HepG2 (cell line): ENCODE data around the gene OR8B3. TPM values are rescaled to one million over a fixed set of nuclear protein-coding genes. Genes with fewer than 3 reads are reported as not detected.

ENCODE experiments used
- ATAC-seq: fragments of 200-7000 bp; cut with Tn5 transposase; 3 replicates; pipeline ENCODE4 v1.9.1; 2020; ENCODE audit warnings: mild to moderate bottlenecking, moderate library complexity
- BruUV-seq: library from RNA; stranded (reverse); fragments of 400-500 nt; replicated peaks from 2 replicates; lab custom pipeline; 2021; lab: Mats Ljungman, UMichigan
- CTCF ChIA-PET: fragments of 300-600 bp; formaldehyde crosslinking; extraction: SDS; loops from one replicate; lab custom pipeline; 2021; ENCODE audit warnings: low total read pairs, inconsistent platforms, low intra/inter-chr PET ratio; lab: Yijun Ruan, JAX
- POLR2A ChIA-PET: fragments of 350-600 bp; sonication (Branson Sonifier 250); formaldehyde crosslinking; loops from one replicate; lab custom pipeline; 2020; ENCODE audit warnings: antibody characterized with exemption, inconsistent platforms; lab: Yijun Ruan, JAX
- DNase-seq: peaks from one replicate; pipeline ENCODE4 v3.0.0-alpha.2; 2015; ENCODE audit warnings: low spot score
- FAIRE-seq: peaks from 3 replicates; lab custom pipeline; 2011; peaks lifted over from hg19 to GRCh38; lab: Jason Lieb, UNC
- H2AFZ ChIP-seq: one replicate; pipeline ENCODE4 v1.6.1; 2011; ENCODE audit warnings: low read length, inconsistent platforms
- H3K27ac ChIP-seq: fragments of 300-600 bp; 3 replicates; pipeline ENCODE4 v1.8.0; 2011; ENCODE audit warnings: mixed run types, mild to moderate bottlenecking, mixed read lengths, low read length, inconsistent platforms; ENCODE audit not compliant: insufficient read depth; ENCODE audit errors: extremely low read length
- H3K27me3 ChIP-seq, 2 experiments: fragments of 200-600 bp in 1 of 2; 2 replicates in 1 of 2; 3 replicates in 1 of 2; pipeline versions ENCODE4 v1.6.0 to v1.8.0; 2011; ENCODE audit warnings: low read length in 2 of 2, mild to moderate bottlenecking in 2 of 2, moderate library complexity in 2 of 2, inconsistent platforms in 1 of 2; ENCODE audit not compliant: insufficient read depth in 2 of 2, control insufficient read depth in 1 of 2
- H3K36me3 ChIP-seq, 2 experiments: fragments of 200-600 bp in 1 of 2; replicated peaks in 1 of 2; 2 replicates in 1 of 2; 3 replicates in 1 of 2; pipeline versions ENCODE4 v1.5.1 to v1.8.0; 2011; ENCODE audit warnings: low read length in 2 of 2, inconsistent platforms in 1 of 2; ENCODE audit not compliant: insufficient read depth in 2 of 2, control insufficient read depth in 1 of 2
- H3K4me1 ChIP-seq: 2 replicates; pipeline ENCODE4 v1.5.1; 2012; ENCODE audit warnings: low read length, inconsistent platforms; ENCODE audit not compliant: insufficient read depth
- H3K4me2 ChIP-seq: 2 replicates; pipeline ENCODE4 v1.6.0; 2011; ENCODE audit warnings: low read depth, low read length, inconsistent platforms
- H3K4me3 ChIP-seq, 3 experiments: fragments of 200-600 bp in 1 of 3; sonication (generic), shearing (Covaris generic) in 1 of 3; replicated peaks in 1 of 3; 2 replicates each; pipeline ENCODE4 v1.5.1; 2011 to 2016; ENCODE audit warnings: low read length in 3 of 3, inconsistent platforms in 2 of 3, low read depth in 2 of 3, mild to moderate bottlenecking in 2 of 3, control low read depth in 1 of 3, mixed read lengths in 1 of 3; ENCODE audit not compliant: insufficient read depth in 1 of 3
- H3K79me2 ChIP-seq: one replicate; pipeline ENCODE4 v1.6.1; 2011; ENCODE audit warnings: low read length, inconsistent platforms; ENCODE audit not compliant: insufficient read depth
- H3K9ac ChIP-seq: 2 replicates; pipeline ENCODE4 v1.6.0; 2011; ENCODE audit warnings: mild to moderate bottlenecking, low read depth, low read length, inconsistent platforms; ENCODE audit not compliant: insufficient read depth
- H3K9me3 ChIP-seq: 2 replicates; pipeline ENCODE4 v1.5.1; 2012; ENCODE audit warnings: mild to moderate bottlenecking, low read length
- H4K20me1 ChIP-seq: 2 replicates; pipeline ENCODE4 v1.6.0; 2011; ENCODE audit warnings: inconsistent platforms, mild to moderate bottlenecking, low read length, moderate library complexity; ENCODE audit not compliant: insufficient read depth
- CEBPB ChIP-seq: IDR thresholded peaks from 2 replicates; pipeline ENCODE4 v1.6.1; 2011; ENCODE audit warnings: low read depth, low read length, improper control_type of control experiment, borderline replicate concordance
- GTF3A ChIP-seq: sonication (generic); formaldehyde crosslinking; conservative IDR thresholded peaks from 2 replicates; pipeline ENCODE4 v1.4.0; 2020; ENCODE audit warnings: mild to moderate bottlenecking, missing genetic modification reagents
- LCORL ChIP-seq, 2 experiments: fragments of 450-650 bp in 1 of 2; sonication (generic) in 1 of 2; formaldehyde crosslinking in 1 of 2; IDR thresholded peaks; 2 replicates each; pipeline versions ENCODE4 v1.5.0 to v1.6.1; 2017 to 2020; ENCODE audit warnings: antibody characterized with exemption in 1 of 2, missing genetic modification reagents in 1 of 2
- MTA1 ChIP-seq: sonication (generic); formaldehyde crosslinking; IDR thresholded peaks from 2 replicates; pipeline ENCODE4 v1.4.0; 2020; ENCODE audit warnings: missing genetic modification reagents, mild to moderate bottlenecking, borderline replicate concordance
- MYNN ChIP-seq: sonication (generic); formaldehyde crosslinking; IDR thresholded peaks from 2 replicates; pipeline ENCODE4 v1.4.0; 2020; ENCODE audit warnings: mild to moderate bottlenecking, low read depth, missing genetic modification reagents
- SMAD3 ChIP-seq: sonication (generic); formaldehyde crosslinking; IDR thresholded peaks from 2 replicates; pipeline ENCODE4 v1.4.0; 2020; ENCODE audit warnings: missing genetic modification reagents
- XRCC5 ChIP-seq: fragments of 200-400 bp; formaldehyde crosslinking; optimal IDR thresholded peaks from 2 replicates; pipeline ENCODE3; 2017; ENCODE audit warnings: mild to moderate bottlenecking, low read length
- ZNF251 ChIP-seq: sonication (generic); formaldehyde crosslinking; IDR thresholded peaks from 2 replicates; pipeline ENCODE4 v1.9.0; 2021; ENCODE audit warnings: mild to moderate bottlenecking, missing genetic modification reagents
- ZNF317 ChIP-seq: sonication (generic); formaldehyde crosslinking; IDR thresholded peaks from 2 replicates; pipeline ENCODE4 v1.5.0; 2020; ENCODE audit warnings: mild to moderate bottlenecking, missing genetic modification reagents
- ZNF747 ChIP-seq: sonication (generic); formaldehyde crosslinking; IDR thresholded peaks from 2 replicates; pipeline ENCODE4 v1.8.1; 2023; ENCODE audit warnings: missing genetic modification reagents, mild to moderate bottlenecking, borderline replicate concordance
- ZNF749 ChIP-seq: sonication (generic); formaldehyde crosslinking; IDR thresholded peaks from 2 replicates; pipeline ENCODE4 v1.8.0; 2022; ENCODE audit warnings: mild to moderate bottlenecking, missing genetic modification reagents, moderate library complexity, borderline replicate concordance
- ZNF766 ChIP-seq: sonication (generic); formaldehyde crosslinking; IDR thresholded peaks from 2 replicates; pipeline ENCODE4 v1.5.0; 2020; ENCODE audit warnings: missing genetic modification reagents, borderline replicate concordance
- ZNF816 ChIP-seq: sonication (generic); formaldehyde crosslinking; IDR thresholded peaks from 2 replicates; pipeline ENCODE4 v1.8.0; 2022; ENCODE audit warnings: missing genetic modification reagents, mild to moderate bottlenecking, borderline replicate concordance
- WGBS: methylation state at CpG from one replicate; pipeline ENCODE4 v1.1.6; 2017; ENCODE audit warnings: low lambda C conversion rate; 5-methylcytosine and 5-hydroxymethylcytosine counted together
- in situ Hi-C: cut with HindIII; loops from 2 replicates; pipeline ENCODE4 v1.10.0; 2017; ENCODE audit warnings: low pct_unique_long_range_greater_than_20kb; ENCODE audit not compliant: extremely low pct_ligation_motif_present
- intact Hi-C: fragments of 100-400 bp; cut with micrococcal nuclease; formaldehyde crosslinking; loops from one replicate; pipeline ENCODE4 v1.10.0; 2022; ENCODE audit not compliant: unreplicated experiment
- polyA plus RNA-seq, 8 experiments: library from polyadenylated mRNA; depleted of rRNA in 3 of 8; stranded (reverse) in 7 of 8; unstranded in 1 of 8; fragments of >200 nt; fragmentation: Illumina TruSeq in 4 of 8; extraction: Trizol in 4 of 8; gene quantifications; 2 replicates each; pipeline versions ENCODE4 v1.2.1 to v1.2.3, GENCODE V29; 2011 to 2016; ENCODE audit warnings: low read depth in 4 of 8, missing spikeins in 1 of 8, mixed read lengths in 1 of 8; ENCODE audit not compliant: insufficient read depth in 1 of 8
- total RNA-seq, 5 experiments: library from RNA; depleted of rRNA; stranded (reverse); fragments of >200 nt; fragmentation: Illumina TruSeq; extraction: Trizol; gene quantifications; 2 replicates each; pipeline ENCODE4 v1.2.3, GENCODE V29; 2016; ENCODE audit warnings: low read depth in 1 of 5
- TF ChIP-seq, protein P1 (sequence below): conservative IDR thresholded peaks from 2 replicates; pipeline ENCODE4 v1.6.1; 2018; ENCODE audit warnings: missing genetic modification reagents
- TF ChIP-seq, protein P2 (sequence below): sonication (generic); formaldehyde crosslinking; IDR thresholded peaks from 2 replicates; pipeline ENCODE4 v1.5.0; 2020; ENCODE audit warnings: missing genetic modification reagents

OR8B3 gene
- total and polyA plus RNA-seq, 2 of the 13 experiments (the other 11 are each of a cell fraction or from before 2014, with no cell fraction given) = not detected

DNA sequence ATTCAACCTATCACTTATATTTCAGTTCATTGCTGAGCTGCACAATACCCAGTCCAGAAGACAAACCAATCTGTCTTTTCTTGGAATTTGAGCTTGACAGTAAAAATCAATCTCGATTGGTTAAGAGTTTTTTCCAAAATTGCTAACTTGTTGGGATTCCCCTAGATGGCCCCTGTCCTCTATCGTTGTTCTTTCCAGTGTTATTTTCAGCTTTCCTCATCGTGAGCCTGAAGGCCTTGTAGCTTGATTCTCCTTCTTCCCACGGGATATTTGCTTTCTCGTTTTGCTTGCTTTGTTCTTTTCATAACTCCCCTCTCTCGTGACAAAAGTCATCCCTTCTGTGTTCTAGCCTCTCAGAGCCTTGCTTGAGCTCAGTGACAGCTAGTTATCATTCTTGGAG lies 43.6 kb upstream of the OR8B3 start:
- no TSS peak for BruUV-seq
- no peaks in the 10 kb centered on the region for H3K9me3 ChIP-seq
- no peak for ATAC-seq
- ChIA-PET POLR2A (no interaction called here), CTCF (no interaction called here)
- H3K4me1 ChIP-seq = no peaks in the 10 kb centered on the region
- H4K20me1 ChIP-seq = no peaks in the 10 kb centered on the region
- no peak overlapping the region for H3K4me2 ChIP-seq
- no peaks in the 10 kb centered on the region for H3K79me2 ChIP-seq
- DNase-seq = no peak
- H2AFZ ChIP-seq = no peak overlapping the region
- in situ Hi-C loops = no loop called here
- H3K27me3 ChIP-seq = 0 out of 5 replicates have a peak, but pooled peaks cover 0 to 7% of the 10 kb centered on the region in 2 experiments
- H3K27ac ChIP-seq = no peak overlapping the region
- H3K36me3 ChIP-seq = no peaks in the 10 kb centered on the region
- no peak overlapping the region for H3K4me3 ChIP-seq
- under 1% methylated on average over 6 of the region's 6 CpGs for WGBS
- H3K9ac ChIP-seq = no peak overlapping the region
- intact Hi-C loops = no loop called here
- no peak for FAIRE-seq
- no peak for TF ChIP-seq ZNF816 (CRISPR knock-in tag)
- no peak for TF ChIP-seq MYNN (CRISPR knock-in tag)
- TF ChIP-seq, protein P1, sequence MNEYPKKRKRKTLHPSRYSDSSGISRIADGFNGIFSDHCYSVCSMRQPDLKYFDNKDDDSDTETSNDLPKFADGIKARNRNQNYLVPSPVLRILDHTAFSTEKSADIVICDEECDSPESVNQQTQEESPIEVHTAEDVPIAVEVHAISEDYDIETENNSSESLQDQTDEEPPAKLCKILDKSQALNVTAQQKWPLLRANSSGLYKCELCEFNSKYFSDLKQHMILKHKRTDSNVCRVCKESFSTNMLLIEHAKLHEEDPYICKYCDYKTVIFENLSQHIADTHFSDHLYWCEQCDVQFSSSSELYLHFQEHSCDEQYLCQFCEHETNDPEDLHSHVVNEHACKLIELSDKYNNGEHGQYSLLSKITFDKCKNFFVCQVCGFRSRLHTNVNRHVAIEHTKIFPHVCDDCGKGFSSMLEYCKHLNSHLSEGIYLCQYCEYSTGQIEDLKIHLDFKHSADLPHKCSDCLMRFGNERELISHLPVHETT (CRISPR knock-in tag) = no peak
- TF ChIP-seq, protein P2, sequence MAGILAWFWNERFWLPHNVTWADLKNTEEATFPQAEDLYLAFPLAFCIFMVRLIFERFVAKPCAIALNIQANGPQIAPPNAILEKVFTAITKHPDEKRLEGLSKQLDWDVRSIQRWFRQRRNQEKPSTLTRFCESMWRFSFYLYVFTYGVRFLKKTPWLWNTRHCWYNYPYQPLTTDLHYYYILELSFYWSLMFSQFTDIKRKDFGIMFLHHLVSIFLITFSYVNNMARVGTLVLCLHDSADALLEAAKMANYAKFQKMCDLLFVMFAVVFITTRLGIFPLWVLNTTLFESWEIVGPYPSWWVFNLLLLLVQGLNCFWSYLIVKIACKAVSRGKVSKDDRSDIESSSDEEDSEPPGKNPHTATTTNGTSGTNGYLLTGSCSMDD (CRISPR knock-in tag) = no peak
- no peak for TF ChIP-seq ZNF766 (CRISPR knock-in tag)
- no peak for TF ChIP-seq CEBPB
- no peak for TF ChIP-seq GTF3A (CRISPR knock-in tag)
- TF ChIP-seq LCORL (IDR thresholded peaks at IDR 0.05) = no peak
- no peak for TF ChIP-seq LCORL (CRISPR knock-in tag; IDR thresholded peaks at IDR 0.05)
- TF ChIP-seq SMAD3 (CRISPR knock-in tag) = no peak
- no peak for TF ChIP-seq XRCC5
- no peak for TF ChIP-seq MTA1 (CRISPR knock-in tag)
- no peak for TF ChIP-seq ZNF749 (CRISPR knock-in tag)
- no peak for TF ChIP-seq ZNF747 (CRISPR knock-in tag)
- TF ChIP-seq ZNF317 (CRISPR knock-in tag) = no peak
- no peak for TF ChIP-seq ZNF251 (CRISPR knock-in tag)
